Fibroblast of pulmonary artery (primary cell): Measurements from ENCODE around the gene KLK4.

Experiments used
- DNase-seq: peaks from one replicate; pipeline ENCODE4 v3.0.0-alpha.2; 2010; ENCODE audit warnings: low read depth
- H3K4me3 ChIP-seq: replicated peaks from 2 replicates; pipeline ENCODE4 v1.5.1; 2011; ENCODE audit warnings: low read depth, mild to moderate bottlenecking, control low read depth, low read length, moderate library complexity
- CTCF ChIP-seq: IDR thresholded peaks from 2 replicates; pipeline ENCODE4 v1.5.1; 2011; ENCODE audit warnings: mild to moderate bottlenecking, control low read depth, low read length, inconsistent platforms; ENCODE audit errors: missing control alignments

The KLK4 gene

DNA sequence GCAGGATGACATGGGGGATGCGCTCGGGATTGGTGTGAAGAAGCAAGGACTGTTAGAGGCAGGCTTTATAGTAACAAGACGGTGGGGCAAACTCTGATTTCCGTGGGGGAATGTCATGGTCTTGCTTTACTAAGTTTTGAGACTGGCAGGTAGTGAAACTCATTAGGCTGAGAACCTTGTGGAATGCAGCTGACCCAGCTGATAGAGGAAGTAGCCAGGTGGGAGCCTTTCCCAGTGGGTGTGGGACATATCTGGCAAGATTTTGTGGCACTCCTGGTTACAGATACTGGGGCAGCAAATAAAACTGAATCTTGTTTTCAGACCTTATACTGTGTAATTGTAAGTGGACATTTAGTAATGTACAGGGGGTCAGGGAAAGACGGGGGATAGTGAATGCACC lies 31.0 kb downstream of the KLK4 start:
- no peak overlapping the region for H3K4me3 ChIP-seq
- DNase-seq: no peak
- no peak for TF ChIP-seq CTCF

DNA sequence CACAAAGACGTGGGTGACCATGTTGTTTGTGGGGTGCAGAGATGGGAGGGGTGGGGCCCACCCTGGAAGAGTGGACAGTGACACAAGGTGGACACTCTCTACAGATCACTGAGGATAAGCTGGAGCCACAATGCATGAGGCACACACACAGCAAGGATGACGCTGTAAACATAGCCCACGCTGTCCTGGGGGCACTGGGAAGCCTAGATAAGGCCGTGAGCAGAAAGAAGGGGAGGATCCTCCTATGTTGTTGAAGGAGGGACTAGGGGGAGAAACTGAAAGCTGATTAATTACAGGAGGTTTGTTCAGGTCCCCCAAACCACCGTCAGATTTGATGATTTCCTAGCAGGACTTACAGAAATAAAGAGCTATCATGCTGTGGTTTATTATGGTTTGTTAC lies 32.3 kb downstream of the KLK4 start:
- TF ChIP-seq CTCF: no peak
- no peak overlapping the region for H3K4me3 ChIP-seq
- DNase-seq: no peak

- no peak for TF ChIP-seq CTCF
- H3K4me3 ChIP-seq: no peak overlapping the region
- DNase-seq: no peak
Observed at GRCh38 chr19:50877338-50877737, 33.9 kb downstream of the KLK4 start.

DNA sequence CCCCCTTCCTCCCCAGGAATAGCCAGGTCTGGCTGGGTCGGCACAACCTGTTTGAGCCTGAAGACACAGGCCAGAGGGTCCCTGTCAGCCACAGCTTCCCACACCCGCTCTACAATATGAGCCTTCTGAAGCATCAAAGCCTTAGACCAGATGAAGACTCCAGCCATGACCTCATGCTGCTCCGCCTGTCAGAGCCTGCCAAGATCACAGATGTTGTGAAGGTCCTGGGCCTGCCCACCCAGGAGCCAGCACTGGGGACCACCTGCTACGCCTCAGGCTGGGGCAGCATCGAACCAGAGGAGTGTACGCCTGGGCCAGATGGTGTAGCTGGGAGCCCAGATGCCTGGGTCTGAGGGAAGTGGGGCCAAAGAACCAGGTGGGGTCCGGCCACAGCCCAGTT lies 34.7 kb downstream of the KLK4 start:
- DNase-seq: no peak
- TF ChIP-seq CTCF: no peak
- no peak overlapping the region for H3K4me3 ChIP-seq

GRCh38 chr19:50875795-50876422 lies 35.3 kb downstream of the KLK4 start:
- no peak for TF ChIP-seq CTCF
- DNase-seq: no peak
- H3K4me3 ChIP-seq: no peak overlapping the region

GRCh38 chr19:50874211-50874610 lies 37.0 kb downstream of the KLK4 start:
- DNase-seq: no peak
- no peak overlapping the region for H3K4me3 ChIP-seq
- TF ChIP-seq CTCF: no peak

DNA sequence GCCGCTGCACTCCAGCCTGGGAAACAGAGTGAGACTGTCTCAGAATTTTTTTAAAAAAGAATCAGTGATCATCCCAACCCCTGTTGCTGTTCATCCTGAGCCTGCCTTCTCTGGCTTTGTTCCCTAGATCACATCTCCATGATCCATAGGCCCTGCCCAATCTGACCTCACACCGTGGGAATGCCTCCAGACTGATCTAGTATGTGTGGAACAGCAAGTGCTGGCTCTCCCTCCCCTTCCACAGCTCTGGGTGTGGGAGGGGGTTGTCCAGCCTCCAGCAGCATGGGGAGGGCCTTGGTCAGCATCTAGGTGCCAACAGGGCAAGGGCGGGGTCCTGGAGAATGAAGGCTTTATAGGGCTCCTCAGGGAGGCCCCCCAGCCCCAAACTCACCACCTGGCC lies 38.1 kb downstream of the KLK4 start, which contains the start of gene KLK2:
Gene KLK2, plus strand, starts transcription at position 384 of the 400 bp plus-strand sequence. CDS start 35 bp downstream, outside the sequence.
- H3K4me3 ChIP-seq: no peak within 1 kb of the TSS
- DNase-seq: no peak
- TF ChIP-seq CTCF: no peak
